Natural killer cell treated with Interleukin-12 subunit alpha and Interleukin-12 subunit beta and Interleukin-15 and Interleukin-18, amount 100 ng/mL, for 72 hours (primary cell): Measurements from ENCODE around the gene CTTN. TPM values are rescaled to one million over a fixed set of nuclear protein-coding genes. Genes with fewer than 3 reads are reported as not detected.
A peak's percentile ranks its signal among the peaks of the same experiment; 100 is the strongest.
"Not testable (repeated sequence)": the region's sequence is repeated elsewhere in the genome, so short reads cannot be mapped to it uniquely, and the experiment has no call there.

ENCODE experiments used
- ATAC-seq, 2 donors: fragments of 150-1000 bp; cut with Tn5 transposase in 1 of 2; sonication (Bioruptor Pico), chemical (Tn5 transposase) in 1 of 2; 2 replicates each; pipeline ENCODE4 v1.10.0; 2021
- DNase-seq: peaks from one replicate; pipeline ENCODE4 v3.0.0; 2022; ENCODE audit warnings: low spot score
- H3K27ac Mint-ChIP-seq, 2 donors: 1 replicate in 1 of 2; 2 replicates in 1 of 2; pipeline ENCODE4 v1.8.0; 2022; ENCODE audit warnings: mixed read lengths in 2 of 2, mild to moderate bottlenecking in 1 of 2, moderate library complexity in 1 of 2
- H3K27me3 Mint-ChIP-seq, 2 donors: 1 replicate in 1 of 2; 2 replicates in 1 of 2; pipeline ENCODE4 v1.8.0; 2022; ENCODE audit warnings: mixed read lengths in 2 of 2
- H3K36me3 Mint-ChIP-seq: one replicate; pipeline ENCODE4 v1.8.0; 2022; ENCODE audit warnings: mixed read lengths
- H3K4me1 Mint-ChIP-seq, 2 donors: 1 replicate in 1 of 2; 2 replicates in 1 of 2; pipeline ENCODE4 v1.8.0; 2022; ENCODE audit warnings: low read depth in 2 of 2, mixed read lengths in 2 of 2, mild to moderate bottlenecking in 1 of 2
- H3K4me3 Mint-ChIP-seq: one replicate; pipeline ENCODE4 v1.8.0; 2022; ENCODE audit warnings: mixed read lengths
- H3K9me3 Mint-ChIP-seq: 2 replicates; pipeline ENCODE4 v1.8.0; 2022; ENCODE audit warnings: mixed read lengths
- total RNA-seq, 2 donors: library from RNA; stranded (reverse); gene quantifications; one replicate each; pipeline ENCODE4 v1.2.3, GENCODE V29; 2022

CTTN gene
- total RNA-seq, 2 donors from 2014 or later = 1.8 to 2.6 TPM

GRCh38 chr11:70408326-70408725, 10.0 kb downstream of the CTTN start:
- not testable (repeated sequence) for H3K27ac Mint-ChIP-seq, ATAC-seq, H3K36me3 Mint-ChIP-seq, DNase-seq, H3K4me3 Mint-ChIP-seq, H3K4me1 Mint-ChIP-seq, H3K9me3 Mint-ChIP-seq
- peaks cover 58 to 71% of the 10 kb centered on the region in 2 donors for H3K27me3 Mint-ChIP-seq

- Mint-ChIP-seq H3K27ac (no peak overlapping the region), H3K27me3 (peaks cover 55 to 65% of the 10 kb centered on the region in 2 donors), H3K9me3 (no peaks in the 10 kb centered on the region), H3K36me3 (no peaks in the 10 kb centered on the region), H3K4me3 (no peak overlapping the region), H3K4me1 (peaks cover 0 to 2% of the 10 kb centered on the region in 2 donors)
- ATAC-seq (no peak), DNase-seq (no peak)
Measured at GRCh38 chr11:70409437-70409836, 11.1 kb downstream of the CTTN start.

- no peak overlapping the region for H3K4me3 Mint-ChIP-seq
- peaks cover 0 to 2% of the 10 kb centered on the region in 2 donors for H3K4me1 Mint-ChIP-seq
- H3K27ac Mint-ChIP-seq = no peak overlapping the region
- H3K27me3 Mint-ChIP-seq = peaks cover 55 to 68% of the 10 kb centered on the region in 2 donors
- no peaks in the 10 kb centered on the region for H3K36me3 Mint-ChIP-seq
- no peaks in the 10 kb centered on the region for H3K9me3 Mint-ChIP-seq
- DNase-seq (no peak), ATAC-seq (no peak)
Measured at GRCh38 chr11:70409871-70410270, 11.5 kb downstream of the CTTN start.

GRCh38 chr11:70410276-70411205, 12.2 kb downstream of the CTTN start:
- H3K27ac Mint-ChIP-seq = no peak overlapping the region
- ATAC-seq (no peak), DNase-seq (no peak)
- H3K27me3 Mint-ChIP-seq = peaks cover 51 to 69% of the 10 kb centered on the region in 2 donors
- H3K9me3 Mint-ChIP-seq = no peaks in the 10 kb centered on the region
- H3K36me3 Mint-ChIP-seq = no peaks in the 10 kb centered on the region
- no peak overlapping the region for H3K4me3 Mint-ChIP-seq
- H3K4me1 Mint-ChIP-seq = peaks cover 0 to 2% of the 10 kb centered on the region in 2 donors

GRCh38 chr11:70411713-70412452, 13.6 kb downstream of the CTTN start:
- no peak for ATAC-seq
- peaks cover 57 to 78% of the 10 kb centered on the region in 2 donors for H3K27me3 Mint-ChIP-seq

GRCh38 chr11:70413151-70413550, 14.8 kb downstream of the CTTN start:
- H3K4me3 Mint-ChIP-seq = no peak overlapping the region
- no peak overlapping the region for H3K27ac Mint-ChIP-seq
- ATAC-seq = no peak
- peaks cover 0 to 8% of the 10 kb centered on the region in 2 donors for H3K4me1 Mint-ChIP-seq
- H3K9me3 Mint-ChIP-seq = no peaks in the 10 kb centered on the region
- no peaks in the 10 kb centered on the region for H3K36me3 Mint-ChIP-seq
- DNase-seq = no peak
- H3K27me3 Mint-ChIP-seq = peaks cover 55 to 76% of the 10 kb centered on the region in 2 donors

More at GRCh38 chr11:70411713-70412452, 13.6 kb downstream of the CTTN start:
- Mint-ChIP-seq H3K4me1 (peaks cover 0 to 8% of the 10 kb centered on the region in 2 donors), H3K4me3 (no peak overlapping the region), H3K27ac (peak overlapping the region in 1 of 2 donors; percentile 33), H3K36me3 (no peaks in the 10 kb centered on the region), H3K9me3 (no peaks in the 10 kb centered on the region)
- no peak for DNase-seq

- H3K4me3 Mint-ChIP-seq = no peak overlapping the region
- no peak for DNase-seq
- H3K9me3 Mint-ChIP-seq = no peaks in the 10 kb centered on the region
- H3K27me3 Mint-ChIP-seq = peaks cover 52 to 71% of the 10 kb centered on the region in 2 donors
- ATAC-seq = no peak
- no peaks in the 10 kb centered on the region for H3K36me3 Mint-ChIP-seq
- H3K27ac Mint-ChIP-seq = no peak overlapping the region
- peaks cover 0 to 5% of the 10 kb centered on the region in 2 donors for H3K4me1 Mint-ChIP-seq
Measured at GRCh38 chr11:70414341-70415100, 16.2 kb downstream of the CTTN start.

- no peak for DNase-seq
- Mint-ChIP-seq H3K9me3 (no peaks in the 10 kb centered on the region), H3K27me3 (peaks cover 53 to 71% of the 10 kb centered on the region in 2 donors), H3K27ac (no peak overlapping the region), H3K4me3 (no peak overlapping the region), H3K36me3 (no peaks in the 10 kb centered on the region), H3K4me1 (peaks cover 0 to 5% of the 10 kb centered on the region in 2 donors)
- ATAC-seq = no peak
Measured at GRCh38 chr11:70415191-70415590, 16.9 kb downstream of the CTTN start.

GRCh38 chr11:70415642-70416395, 17.5 kb downstream of the CTTN start:
- Mint-ChIP-seq H3K27me3 (peaks cover 50 to 70% of the 10 kb centered on the region in 2 donors), H3K27ac (no peak overlapping the region), H3K4me1 (peaks cover 0 to 5% of the 10 kb centered on the region in 2 donors), H3K9me3 (no peaks in the 10 kb centered on the region), H3K36me3 (no peaks in the 10 kb centered on the region), H3K4me3 (no peak overlapping the region)
- ATAC-seq = no peak
- DNase-seq = no peak

GRCh38 chr11:70416881-70417280, 18.6 kb downstream of the CTTN start:
- peaks cover 48 to 70% of the 10 kb centered on the region in 2 donors for H3K27me3 Mint-ChIP-seq
- no peaks in the 10 kb centered on the region for H3K9me3 Mint-ChIP-seq
- H3K4me3 Mint-ChIP-seq = no peak overlapping the region
- H3K36me3 Mint-ChIP-seq = no peaks in the 10 kb centered on the region
- H3K27ac Mint-ChIP-seq = no peak overlapping the region
- peaks cover 0 to 7% of the 10 kb centered on the region in 2 donors for H3K4me1 Mint-ChIP-seq
- DNase-seq = no peak
- ATAC-seq = no peak

GRCh38 chr11:70418130-70418529, 19.8 kb downstream of the CTTN start:
- H3K4me3 Mint-ChIP-seq = no peak overlapping the region

GRCh38 chr11:70419307-70420007, 21.1 kb downstream of the CTTN start:
- no peak for ATAC-seq
- no peaks in the 10 kb centered on the region for H3K36me3 Mint-ChIP-seq
- no peak overlapping the region for H3K4me3 Mint-ChIP-seq
- no peak overlapping the region for H3K27ac Mint-ChIP-seq
- no peaks in the 10 kb centered on the region for H3K9me3 Mint-ChIP-seq
- H3K27me3 Mint-ChIP-seq = peaks cover 43 to 71% of the 10 kb centered on the region in 2 donors
- no peak for DNase-seq
- peaks cover 13 to 25% of the 10 kb centered on the region in 2 donors for H3K4me1 Mint-ChIP-seq

More at GRCh38 chr11:70418130-70418529, 19.8 kb downstream of the CTTN start:
- Mint-ChIP-seq H3K36me3 (no peaks in the 10 kb centered on the region), H3K4me1 (peaks cover 3 to 13% of the 10 kb centered on the region in 2 donors), H3K27me3 (peaks cover 47 to 68% of the 10 kb centered on the region in 2 donors), H3K27ac (peak overlapping the region in 1 of 2 donors; percentile 53), H3K9me3 (no peaks in the 10 kb centered on the region)
- DNase-seq = no peak
- no peak for ATAC-seq
